Measurements from ENCODE around the gene ZNF2.

The ZNF2 gene

DNA sequence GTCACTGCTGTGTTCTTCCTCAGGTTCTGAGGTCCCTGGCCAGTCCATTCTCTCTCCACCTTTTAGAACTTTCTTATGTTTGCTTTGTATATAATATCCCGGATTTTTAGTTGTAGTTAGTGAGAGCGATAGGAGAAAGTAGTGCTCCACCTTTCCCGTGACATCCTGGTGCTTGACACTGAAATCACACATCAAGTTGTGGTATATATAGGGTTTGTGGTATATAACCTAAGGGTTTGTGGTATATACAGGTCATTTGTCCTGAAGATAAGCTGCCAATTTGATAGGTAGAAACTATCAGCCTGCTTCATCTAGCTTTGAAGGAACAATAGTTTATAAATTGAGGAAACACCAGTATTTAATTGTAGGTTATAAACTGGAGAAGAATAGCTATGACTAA lies 54.8 kb downstream of the ZNF2 start:
- no peak overlapping the region for H2AFZ ChIP-seq (ENCODE audit: low read depth, low read length, severe bottlenecking)
- no peak overlapping the region for H3K4me2 ChIP-seq (ENCODE audit: low read depth, low read length, poor library complexity, severe bottlenecking)
- no peaks in the 10 kb centered on the region for H3K27me3 ChIP-seq (ENCODE audit: low read length)
- no peaks in the 10 kb centered on the region for H4K20me1 ChIP-seq (ENCODE audit: low read depth, low read length)
- H3K4me3 ChIP-seq (ENCODE audit: insufficient read depth, low read length, poor library complexity, severe bottlenecking) = no peak overlapping the region
- peaks cover 36% of the 10 kb centered on the region for H3K36me3 ChIP-seq (ENCODE audit: low read length)
- no peak overlapping the region for H3K9ac ChIP-seq (ENCODE audit: low read length)
- TF ChIP-seq, protein P1, sequence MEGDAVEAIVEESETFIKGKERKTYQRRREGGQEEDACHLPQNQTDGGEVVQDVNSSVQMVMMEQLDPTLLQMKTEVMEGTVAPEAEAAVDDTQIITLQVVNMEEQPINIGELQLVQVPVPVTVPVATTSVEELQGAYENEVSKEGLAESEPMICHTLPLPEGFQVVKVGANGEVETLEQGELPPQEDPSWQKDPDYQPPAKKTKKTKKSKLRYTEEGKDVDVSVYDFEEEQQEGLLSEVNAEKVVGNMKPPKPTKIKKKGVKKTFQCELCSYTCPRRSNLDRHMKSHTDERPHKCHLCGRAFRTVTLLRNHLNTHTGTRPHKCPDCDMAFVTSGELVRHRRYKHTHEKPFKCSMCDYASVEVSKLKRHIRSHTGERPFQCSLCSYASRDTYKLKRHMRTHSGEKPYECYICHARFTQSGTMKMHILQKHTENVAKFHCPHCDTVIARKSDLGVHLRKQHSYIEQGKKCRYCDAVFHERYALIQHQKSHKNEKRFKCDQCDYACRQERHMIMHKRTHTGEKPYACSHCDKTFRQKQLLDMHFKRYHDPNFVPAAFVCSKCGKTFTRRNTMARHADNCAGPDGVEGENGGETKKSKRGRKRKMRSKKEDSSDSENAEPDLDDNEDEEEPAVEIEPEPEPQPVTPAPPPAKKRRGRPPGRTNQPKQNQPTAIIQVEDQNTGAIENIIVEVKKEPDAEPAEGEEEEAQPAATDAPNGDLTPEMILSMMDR (IDR thresholded peaks at IDR 0.05; ENCODE audit: insufficient read depth, low read length, poor library complexity, severe bottlenecking) = no peak
- no peak for TF ChIP-seq EZH2phosphoT487 (conservative IDR thresholded peaks at IDR 0.05; ENCODE audit: low read length)
- H3K79me2 ChIP-seq (ENCODE audit: insufficient read depth, low read length) = no peaks in the 10 kb centered on the region
- H3F3A ChIP-seq (ENCODE audit: insufficient read depth) = no peaks in the 10 kb centered on the region
- H3K27ac ChIP-seq (ENCODE audit: low read depth, low read length) = no peak overlapping the region
- peaks cover 47% of the 10 kb centered on the region; the same call in 1 of the 2 replicates for H3K9me3 ChIP-seq (ENCODE audit: insufficient read depth, low read length)
- H3K9me2 ChIP-seq (replicated peaks; ENCODE audit: insufficient read depth, low read length) = no peaks in the 10 kb centered on the region

DNA sequence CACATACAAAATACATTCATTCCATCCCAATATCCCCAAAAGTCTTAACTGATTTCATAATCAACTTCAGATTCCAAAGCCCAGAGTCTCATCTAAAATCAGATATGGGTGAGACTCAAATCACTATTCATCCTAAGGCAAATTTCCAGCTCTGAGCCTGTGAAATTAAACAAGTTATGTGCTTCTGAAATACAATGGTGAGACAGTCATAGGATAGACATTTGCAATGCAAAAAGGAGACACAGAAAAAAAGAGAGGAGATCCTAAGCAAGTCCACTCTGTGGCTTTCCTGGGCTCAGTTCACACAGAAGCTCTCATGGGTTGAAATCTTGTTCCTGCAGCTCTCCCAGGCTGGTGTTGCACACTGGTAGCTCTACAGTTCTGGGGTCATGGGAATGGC lies 60.0 kb downstream of the ZNF2 start:
- no peaks in the 10 kb centered on the region for H3K27me3 ChIP-seq (ENCODE audit: low read length)
- no peak for TF ChIP-seq EZH2phosphoT487 (conservative IDR thresholded peaks at IDR 0.05; ENCODE audit: low read length)
- TF ChIP-seq, protein P1 (IDR thresholded peaks at IDR 0.05; ENCODE audit: insufficient read depth, low read length, poor library complexity, severe bottlenecking) = no peak
- no peak overlapping the region for H3K4me2 ChIP-seq (ENCODE audit: low read depth, low read length, poor library complexity, severe bottlenecking)
- H3K27ac ChIP-seq (ENCODE audit: low read depth, low read length) = no peak overlapping the region
- peaks cover 15% of the 10 kb centered on the region; the same call in 1 of the 2 replicates for H3K36me3 ChIP-seq (ENCODE audit: low read length)
- 0 out of 2 replicates have a peak, but pooled peaks cover 4% of the 10 kb centered on the region for H3K9me3 ChIP-seq (ENCODE audit: insufficient read depth, low read length)
- no peak overlapping the region for H2AFZ ChIP-seq (ENCODE audit: low read depth, low read length, severe bottlenecking)
- no peaks in the 10 kb centered on the region for H3K79me2 ChIP-seq (ENCODE audit: insufficient read depth, low read length)
- no peak overlapping the region for H3K4me3 ChIP-seq (ENCODE audit: insufficient read depth, low read length, poor library complexity, severe bottlenecking)
- H3F3A ChIP-seq (ENCODE audit: insufficient read depth) = no peaks in the 10 kb centered on the region
- H3K9me2 ChIP-seq (replicated peaks; ENCODE audit: insufficient read depth, low read length) = no peaks in the 10 kb centered on the region
- no peak overlapping the region for H3K9ac ChIP-seq (ENCODE audit: low read length)
- no peaks in the 10 kb centered on the region for H4K20me1 ChIP-seq (ENCODE audit: low read depth, low read length)

DNA sequence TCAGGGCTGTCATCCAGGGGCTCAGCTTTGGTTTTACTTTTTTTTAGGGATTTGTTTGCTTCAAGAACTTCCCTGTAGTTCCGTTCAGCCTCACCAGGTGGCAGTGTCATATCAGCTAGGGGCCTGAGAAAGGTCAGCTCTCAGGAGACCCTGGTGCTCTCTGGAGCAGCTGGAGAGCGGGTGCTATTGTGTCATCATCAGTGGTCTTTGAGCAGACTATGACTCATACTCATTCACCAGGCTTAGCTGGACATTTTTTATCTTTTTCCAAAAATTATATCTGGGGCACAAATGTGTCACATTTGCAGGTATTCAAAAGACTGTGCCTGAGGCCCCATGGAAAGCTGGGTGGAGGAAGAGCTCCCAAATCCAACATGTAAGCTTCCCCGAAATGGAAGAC lies 66.1 kb downstream of the ZNF2 start:
- Histone ChIP-seq H3K27ac (ENCODE audit: low read depth, low read length) (no peak overlapping the region), H3K9me2 (replicated peaks; ENCODE audit: insufficient read depth, low read length) (no peaks in the 10 kb centered on the region), H3K4me2 (ENCODE audit: low read depth, low read length, poor library complexity, severe bottlenecking) (no peak overlapping the region), H4K20me1 (ENCODE audit: low read depth, low read length) (no peaks in the 10 kb centered on the region), H3K9me3 (ENCODE audit: insufficient read depth, low read length) (no peaks in the 10 kb centered on the region), H3F3A (ENCODE audit: insufficient read depth) (no peaks in the 10 kb centered on the region), H3K4me3 (ENCODE audit: insufficient read depth, low read length, poor library complexity, severe bottlenecking) (no peak overlapping the region), H3K36me3 (ENCODE audit: low read length) (no peaks in the 10 kb centered on the region), H2AFZ (ENCODE audit: low read depth, low read length, severe bottlenecking) (no peak overlapping the region), H3K79me2 (ENCODE audit: insufficient read depth, low read length) (no peaks in the 10 kb centered on the region), H3K27me3 (ENCODE audit: low read length) (no peaks in the 10 kb centered on the region), H3K9ac (ENCODE audit: low read length) (no peak overlapping the region)
- no peak for TF ChIP-seq EZH2phosphoT487 (conservative IDR thresholded peaks at IDR 0.05; ENCODE audit: low read length)
- TF ChIP-seq, protein P1 (IDR thresholded peaks at IDR 0.05; ENCODE audit: insufficient read depth, low read length, poor library complexity, severe bottlenecking) = peak; percentile 44
